Astrocyte of the cerebellum (primary cell): ENCODE measurements around the gene ZNF786.

ENCODE experiments used
- DNase-seq: peaks from one replicate; pipeline ENCODE4 v3.0.0-alpha.2; 2011; ENCODE audit warnings: low read depth
- H3K4me3 ChIP-seq: 2 replicates; pipeline ENCODE4 v1.5.1; 2011; ENCODE audit warnings: mild to moderate bottlenecking, low read depth, low read length, moderate library complexity
- in situ Hi-C: cut with HindIII; loops from 2 replicates; pipeline ENCODE4 v1.10.0; 2017; ENCODE audit warnings: low sequenced_read_pairs
- TF ChIP-seq, protein P1 (sequence below): IDR thresholded peaks from 2 replicates; pipeline ENCODE4 v1.5.1; 2012; ENCODE audit warnings: low read length, low read depth, moderate library complexity, mild to moderate bottlenecking; ENCODE audit errors: missing control alignments

Gene ZNF786

GRCh38 chr7:149125863-149126661 is 35.5 kb upstream of the ZNF786 start, which contains the start of gene ZNF425:
TSS of gene ZNF425 (minus strand) at chr7:149126324. CDS start at chr7:149126213, 111 bp downstream.
- in situ Hi-C loops = no loop called here
- peak; percentile 78 for DNase-seq
- peak within 1 kb of the TSS; percentile 98 for H3K4me3 ChIP-seq
- TF ChIP-seq, protein P1, sequence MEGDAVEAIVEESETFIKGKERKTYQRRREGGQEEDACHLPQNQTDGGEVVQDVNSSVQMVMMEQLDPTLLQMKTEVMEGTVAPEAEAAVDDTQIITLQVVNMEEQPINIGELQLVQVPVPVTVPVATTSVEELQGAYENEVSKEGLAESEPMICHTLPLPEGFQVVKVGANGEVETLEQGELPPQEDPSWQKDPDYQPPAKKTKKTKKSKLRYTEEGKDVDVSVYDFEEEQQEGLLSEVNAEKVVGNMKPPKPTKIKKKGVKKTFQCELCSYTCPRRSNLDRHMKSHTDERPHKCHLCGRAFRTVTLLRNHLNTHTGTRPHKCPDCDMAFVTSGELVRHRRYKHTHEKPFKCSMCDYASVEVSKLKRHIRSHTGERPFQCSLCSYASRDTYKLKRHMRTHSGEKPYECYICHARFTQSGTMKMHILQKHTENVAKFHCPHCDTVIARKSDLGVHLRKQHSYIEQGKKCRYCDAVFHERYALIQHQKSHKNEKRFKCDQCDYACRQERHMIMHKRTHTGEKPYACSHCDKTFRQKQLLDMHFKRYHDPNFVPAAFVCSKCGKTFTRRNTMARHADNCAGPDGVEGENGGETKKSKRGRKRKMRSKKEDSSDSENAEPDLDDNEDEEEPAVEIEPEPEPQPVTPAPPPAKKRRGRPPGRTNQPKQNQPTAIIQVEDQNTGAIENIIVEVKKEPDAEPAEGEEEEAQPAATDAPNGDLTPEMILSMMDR = peak; percentile 96

DNA sequence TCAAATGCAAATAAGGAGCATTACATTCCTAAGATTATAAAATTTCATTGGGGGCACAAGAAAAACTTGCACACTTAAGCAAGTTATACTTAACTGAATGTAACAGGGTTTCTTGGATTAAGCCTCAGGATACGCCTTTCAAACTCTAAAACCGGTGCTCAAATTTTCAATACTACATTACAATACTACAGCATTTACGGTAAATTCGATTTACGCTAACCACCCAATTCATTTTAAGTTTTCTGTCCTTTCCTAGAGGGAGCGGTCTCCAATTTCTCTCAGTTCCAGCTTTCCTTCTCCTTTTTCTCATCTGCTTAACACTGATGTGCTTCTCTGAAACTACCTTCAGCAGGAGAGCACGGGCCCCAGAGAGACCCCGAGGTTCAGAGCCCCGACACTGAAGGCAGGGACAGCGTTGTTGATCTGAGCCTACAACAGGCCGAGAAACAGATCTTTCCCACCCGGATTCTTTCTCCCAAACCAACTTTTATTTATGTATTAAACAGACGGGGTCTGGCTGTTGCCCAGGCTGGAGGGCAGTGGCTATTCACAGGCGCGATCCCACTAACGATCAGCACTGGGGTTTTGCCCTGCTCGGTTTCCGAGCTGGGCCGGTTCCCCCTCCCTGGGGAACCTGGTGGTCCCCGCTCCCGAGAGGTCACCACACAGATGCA is 34.8 kb upstream of the ZNF786 start:
- TF ChIP-seq, protein P1 = no peak
- H3K4me3 ChIP-seq = peak overlapping the region; percentile 98
- in situ Hi-C loops = no loop called here
- no peak for DNase-seq

DNA sequence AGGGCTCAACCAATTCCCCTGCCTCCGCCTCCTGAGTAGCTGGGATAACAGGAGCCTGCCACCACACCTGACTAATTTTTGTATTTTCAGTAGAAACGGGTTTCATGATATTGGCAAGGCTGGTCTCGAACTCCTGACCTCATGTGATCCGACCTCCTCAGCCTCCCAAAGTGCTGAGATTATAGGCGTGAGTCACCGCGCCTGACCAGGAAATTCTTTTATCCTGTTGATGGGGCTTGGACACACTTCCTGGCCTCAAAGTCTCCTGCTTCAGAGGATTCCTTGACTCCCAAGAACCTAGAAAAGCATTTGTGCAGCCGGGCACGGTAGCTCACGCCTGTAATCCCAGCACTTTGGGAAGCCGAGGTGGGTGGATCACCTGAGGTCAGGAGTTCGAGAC is 19.5 kb upstream of the ZNF786 start:
- H3K4me3 ChIP-seq = no peak overlapping the region
- TF ChIP-seq, protein P1 = no peak
- no peak for DNase-seq
- in situ Hi-C loops = no loop called here

DNA sequence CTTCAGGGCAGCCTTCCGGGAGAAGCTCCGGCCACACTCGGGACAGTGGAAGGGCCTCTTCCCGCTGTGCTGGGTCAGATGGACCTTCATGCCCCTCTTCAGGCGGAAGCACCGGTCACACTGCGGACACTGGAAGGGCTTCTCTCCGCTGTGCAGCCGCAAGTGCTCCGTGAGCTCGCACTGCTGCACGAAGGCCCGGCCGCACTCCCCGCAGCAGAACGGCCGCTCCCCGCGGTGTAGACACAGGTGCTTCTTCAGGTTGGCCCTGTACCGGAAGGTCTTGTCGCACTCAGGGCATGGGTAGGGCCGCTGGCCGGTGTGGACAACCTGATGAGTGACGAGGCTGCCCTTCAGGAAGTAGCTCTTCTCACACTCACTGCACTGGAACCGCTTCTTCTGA is 14.2 kb upstream of the ZNF786 start:
- in situ Hi-C loops = no loop called here
- no peak for DNase-seq
- H3K4me3 ChIP-seq = no peak overlapping the region
- TF ChIP-seq, protein P1 = no peak

- no peak for DNase-seq
- in situ Hi-C loops = no loop called here
- H3K4me3 ChIP-seq = no peak overlapping the region
- TF ChIP-seq, protein P1 = no peak
These were observed 13.7 kb upstream of the ZNF786 start for GRCh38 chr7:149104214-149104613.

DNA sequence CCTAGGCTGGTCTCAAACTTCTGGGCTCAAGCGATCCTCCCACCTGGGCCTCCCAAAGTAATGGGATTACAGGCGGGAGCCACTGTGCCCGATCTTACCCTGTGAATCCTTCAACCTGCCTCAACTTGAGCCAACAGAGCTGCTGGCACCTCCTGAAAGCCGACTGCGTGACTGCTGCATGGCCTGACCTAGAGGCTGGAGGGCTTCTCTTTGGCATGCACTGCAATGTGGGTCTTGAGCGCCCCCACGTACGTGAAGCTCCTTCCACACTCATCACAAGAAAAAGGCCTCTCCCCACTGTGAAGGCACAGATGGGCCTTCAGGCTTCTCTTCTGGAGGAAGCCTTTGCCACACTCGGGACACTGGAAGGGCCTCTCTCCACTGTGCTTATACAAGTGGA is 12.9 kb upstream of the ZNF786 start:
- TF ChIP-seq, protein P1 = no peak
- no peak overlapping the region for H3K4me3 ChIP-seq
- in situ Hi-C loops = no loop called here
- no peak for DNase-seq
